ENCODE results near the gene PMS2.
A peak's percentile ranks its signal among the peaks of the same experiment; 100 is the strongest.
"Not testable (repeated sequence)": the region's sequence is repeated elsewhere in the genome, so short reads cannot be mapped to it uniquely, and the experiment has no call there.

PMS2 gene

GRCh38 chr7:6008668-6009611 is at the start of gene PMS2, which contains the start of gene AIMP2:
Gene PMS2 (minus strand): TSS chr7:6009049. CDS start chr7:6009019, 30 bp downstream.
Gene AIMP2 (plus strand): TSS chr7:6009272. CDS start chr7:6009364, 92 bp downstream.
- DNase-seq: peak; percentile 96

- no peak for DNase-seq
These were observed 48.7 kb upstream of the PMS2 start for GRCh38 chr7:6057316-6058129.

- no peak for DNase-seq
These were observed 47.8 kb upstream of the PMS2 start for GRCh38 chr7:6056616-6057015.

- DNase-seq: not testable (repeated sequence)
These were observed 42.3 kb upstream of the PMS2 start for GRCh38 chr7:6051185-6051584.

GRCh38 chr7:6049780-6050179 is 40.9 kb upstream of the PMS2 start:
- DNase-seq: no peak

- no peak for DNase-seq
These were observed 26.8 kb upstream of the PMS2 start for GRCh38 chr7:6035686-6036085.

- DNase-seq: no peak
These were observed 26.3 kb upstream of the PMS2 start for GRCh38 chr7:6035165-6035564.

- no peak for DNase-seq
These were observed 23.8 kb upstream of the PMS2 start for GRCh38 chr7:6032641-6033040.

- DNase-seq: no peak
These were observed 23.3 kb upstream of the PMS2 start for GRCh38 chr7:6032167-6032566.

- no peak for DNase-seq
These were observed 22.7 kb upstream of the PMS2 start for GRCh38 chr7:6031567-6031966.

- no peak for DNase-seq
These were observed 22.1 kb upstream of the PMS2 start, which contains the start of gene ANKRD61 for GRCh38 chr7:6030988-6031387. Gene ANKRD61 (plus strand): TSS chr7:6031376. CDS start chr7:6031376, 0 bp downstream.

- no peak for DNase-seq
These were observed 19.7 kb upstream of the PMS2 start for GRCh38 chr7:6028563-6028962.

GRCh38 chr7:6027806-6028365 is 19.0 kb upstream of the PMS2 start:
- DNase-seq: no peak

- no peak for DNase-seq
These were observed 18.0 kb upstream of the PMS2 start for GRCh38 chr7:6026820-6027311.

- peak; percentile 30 for DNase-seq
These were observed 17.4 kb upstream of the PMS2 start for GRCh38 chr7:6026011-6026819.

GRCh38 chr7:6023974-6024435 is 15.2 kb upstream of the PMS2 start:
- no peak for DNase-seq

GRCh38 chr7:6022707-6023106 is 13.9 kb upstream of the PMS2 start:
- DNase-seq: no peak

GRCh38 chr7:6020371-6021286 is 11.8 kb upstream of the PMS2 start:
- no peak for DNase-seq

- no peak for DNase-seq
These were observed 7.8 kb upstream of the PMS2 start for GRCh38 chr7:6016653-6016966.

- peak; percentile 82 for DNase-seq
These were observed 7.2 kb upstream of the PMS2 start for GRCh38 chr7:6015917-6016652.

Data from NCI-H446 treated with DMSO at 0.1 percent for 48 hours (cell line).